Measurements from ENCODE around the gene HMGA1. TPM values are rescaled to one million over a fixed set of nuclear protein-coding genes. Genes with fewer than 3 reads are reported as not detected.
"Not testable (repeated sequence)": the region's sequence is repeated elsewhere in the genome, so short reads cannot be mapped to it uniquely, and the experiment has no call there.

HMGA1 gene
- polyA plus RNA-seq, 1 donor = 208 TPM

GRCh38 chr6:34246249-34246562 is 9.5 kb downstream of the HMGA1 start:
- WGBS (ENCODE audit: insufficient coverage, low lambda C conversion rate) = no CpG with 5 or more reads among the region's 2 CpGs
- no peak for DNase-seq
- Histone ChIP-seq H3K36me3 (ENCODE audit: control insufficient read depth, insufficient read depth, low read length) (peaks cover 27% of the 10 kb centered on the region), H3K4me3 (ENCODE audit: low read length) (no peak overlapping the region), H3K27ac (ENCODE audit: low read length) (no peak overlapping the region), H3K27me3 (ENCODE audit: control insufficient read depth, insufficient read depth, low read length) (no peaks in the 10 kb centered on the region), H3K4me1 (ENCODE audit: control insufficient read depth, insufficient read depth, low read length) (peaks cover 7% of the 10 kb centered on the region), H3K9me3 (ENCODE audit: control insufficient read depth, low read depth, low read length) (no peaks in the 10 kb centered on the region)

- DNase-seq = peak in 1 of 2 donors; percentile 26
- Histone ChIP-seq H3K9me3 (ENCODE audit: control insufficient read depth, low read depth, low read length) (no peaks in the 10 kb centered on the region), H3K36me3 (ENCODE audit: control insufficient read depth, insufficient read depth, low read length) (peaks cover 21% of the 10 kb centered on the region), H3K4me1 (ENCODE audit: control insufficient read depth, insufficient read depth, low read length) (peaks cover 7% of the 10 kb centered on the region), H3K4me3 (ENCODE audit: low read length) (no peak overlapping the region), H3K27me3 (ENCODE audit: control insufficient read depth, insufficient read depth, low read length) (no peaks in the 10 kb centered on the region), H3K27ac (ENCODE audit: low read length) (no peak overlapping the region)
- no CpG with 5 or more reads among the region's 8 CpGs for WGBS (ENCODE audit: insufficient coverage, low lambda C conversion rate)
Observed at GRCh38 chr6:34246563-34247391, 10.1 kb downstream of the HMGA1 start.

GRCh38 chr6:34247481-34248197 is 11.0 kb downstream of the HMGA1 start:
- Histone ChIP-seq H3K36me3 (ENCODE audit: control insufficient read depth, insufficient read depth, low read length) (peaks cover 12% of the 10 kb centered on the region), H3K4me3 (ENCODE audit: low read length) (no peak overlapping the region), H3K27me3 (ENCODE audit: control insufficient read depth, insufficient read depth, low read length) (no peaks in the 10 kb centered on the region), H3K9me3 (ENCODE audit: control insufficient read depth, low read depth, low read length) (no peaks in the 10 kb centered on the region), H3K4me1 (ENCODE audit: control insufficient read depth, insufficient read depth, low read length) (peaks cover 7% of the 10 kb centered on the region), H3K27ac (ENCODE audit: low read length) (no peak overlapping the region)
- DNase-seq = no peak
- WGBS (ENCODE audit: insufficient coverage, low lambda C conversion rate) = no CpG with 5 or more reads among the region's 6 CpGs

GRCh38 chr6:34248198-34248726 is 11.6 kb downstream of the HMGA1 start:
- WGBS (ENCODE audit: insufficient coverage, low lambda C conversion rate) = no CpG with 5 or more reads among the region's 17 CpGs
- Histone ChIP-seq H3K27ac (ENCODE audit: low read length) (peak overlapping the region; percentile 57), H3K4me1 (ENCODE audit: control insufficient read depth, insufficient read depth, low read length) (peaks cover 7% of the 10 kb centered on the region), H3K27me3 (ENCODE audit: control insufficient read depth, insufficient read depth, low read length) (no peaks in the 10 kb centered on the region), H3K9me3 (ENCODE audit: control insufficient read depth, low read depth, low read length) (no peaks in the 10 kb centered on the region), H3K36me3 (ENCODE audit: control insufficient read depth, insufficient read depth, low read length) (peaks cover 7% of the 10 kb centered on the region), H3K4me3 (ENCODE audit: low read length) (peak overlapping the region; percentile 92)
- peak; percentile 58 to 63 for DNase-seq

- H3K27ac ChIP-seq (ENCODE audit: low read length) = peak within 1 kb of the TSS; percentile 68
- H3K9me3 ChIP-seq (ENCODE audit: control insufficient read depth, low read depth, low read length) = no peaks in the 10 kb centered on the region
- DNase-seq = peak; percentile 94 to 97
- H3K4me3 ChIP-seq (ENCODE audit: low read length) = peak within 1 kb of the TSS; percentile 92
- H3K4me1 ChIP-seq (ENCODE audit: control insufficient read depth, insufficient read depth, low read length) = peaks cover 7% of the 10 kb centered on the region
- no peaks in the 10 kb centered on the region for H3K27me3 ChIP-seq (ENCODE audit: control insufficient read depth, insufficient read depth, low read length)
- WGBS (ENCODE audit: insufficient coverage, low lambda C conversion rate) = no CpG with 5 or more reads among the region's 79 CpGs
- H3K36me3 ChIP-seq (ENCODE audit: control insufficient read depth, insufficient read depth, low read length) = peaks cover under 1% of the 10 kb centered on the region
Observed at GRCh38 chr6:34248727-34249468, 12.2 kb downstream of the HMGA1 start, which contains the start of gene SMIM29. TSS of gene SMIM29 (minus strand) at chr6:34249006. CDS start at chr6:34247791, 1,215 bp downstream.

- WGBS (ENCODE audit: insufficient coverage, low lambda C conversion rate) = no CpG with 5 or more reads among the region's 18 CpGs
- Histone ChIP-seq H3K4me3 (ENCODE audit: low read length) (peak overlapping the region; percentile 92), H3K27me3 (ENCODE audit: control insufficient read depth, insufficient read depth, low read length) (no peaks in the 10 kb centered on the region), H3K4me1 (ENCODE audit: control insufficient read depth, insufficient read depth, low read length) (peaks cover 7% of the 10 kb centered on the region), H3K36me3 (ENCODE audit: control insufficient read depth, insufficient read depth, low read length) (no peaks in the 10 kb centered on the region), H3K9me3 (ENCODE audit: control insufficient read depth, low read depth, low read length) (no peaks in the 10 kb centered on the region), H3K27ac (ENCODE audit: low read length) (peak overlapping the region; percentile 68)
- no peak for DNase-seq
Observed at GRCh38 chr6:34249469-34250261, 13.0 kb downstream of the HMGA1 start.

- not testable (repeated sequence) for H3K4me1 ChIP-seq (ENCODE audit: control insufficient read depth, insufficient read depth, low read length); H3K9me3 ChIP-seq (ENCODE audit: control insufficient read depth, low read depth, low read length); H3K27me3 ChIP-seq (ENCODE audit: control insufficient read depth, insufficient read depth, low read length); H3K27ac ChIP-seq (ENCODE audit: low read length); H3K36me3 ChIP-seq (ENCODE audit: control insufficient read depth, insufficient read depth, low read length); DNase-seq; H3K4me3 ChIP-seq (ENCODE audit: low read length)
- WGBS (ENCODE audit: insufficient coverage, low lambda C conversion rate) = no CpG with 5 or more reads among the region's 2 CpGs
Observed at GRCh38 chr6:34252395-34252794, 15.7 kb downstream of the HMGA1 start.

- H3K36me3 ChIP-seq (ENCODE audit: control insufficient read depth, insufficient read depth, low read length) = no peaks in the 10 kb centered on the region
- no CpG with 5 or more reads among the region's 6 CpGs for WGBS (ENCODE audit: insufficient coverage, low lambda C conversion rate)
- peaks cover 9% of the 10 kb centered on the region for H3K9me3 ChIP-seq (ENCODE audit: control insufficient read depth, low read depth, low read length)
- no peak for DNase-seq
- no peak overlapping the region for H3K27ac ChIP-seq (ENCODE audit: low read length)
- no peak overlapping the region for H3K4me3 ChIP-seq (ENCODE audit: low read length)
- no peaks in the 10 kb centered on the region for H3K27me3 ChIP-seq (ENCODE audit: control insufficient read depth, insufficient read depth, low read length)
- no peaks in the 10 kb centered on the region for H3K4me1 ChIP-seq (ENCODE audit: control insufficient read depth, insufficient read depth, low read length)
Observed at GRCh38 chr6:34259529-34260069, 22.9 kb downstream of the HMGA1 start.

GRCh38 chr6:34260576-34261267 is 24.0 kb downstream of the HMGA1 start:
- no peaks in the 10 kb centered on the region for H3K27me3 ChIP-seq (ENCODE audit: control insufficient read depth, insufficient read depth, low read length)
- DNase-seq = no peak
- no peaks in the 10 kb centered on the region for H3K36me3 ChIP-seq (ENCODE audit: control insufficient read depth, insufficient read depth, low read length)
- no peaks in the 10 kb centered on the region for H3K4me1 ChIP-seq (ENCODE audit: control insufficient read depth, insufficient read depth, low read length)
- WGBS (ENCODE audit: insufficient coverage, low lambda C conversion rate) = 87% methylated on average over 3 of the region's 17 CpGs
- H3K9me3 ChIP-seq (ENCODE audit: control insufficient read depth, low read depth, low read length) = peaks cover 9% of the 10 kb centered on the region
- no peak overlapping the region for H3K4me3 ChIP-seq (ENCODE audit: low read length)
- no peak overlapping the region for H3K27ac ChIP-seq (ENCODE audit: low read length)
